ENCODE results near the gene COL9A1. TPM values are rescaled to one million over a fixed set of nuclear protein-coding genes. Genes with fewer than 3 reads are reported as not detected.
"Not testable (repeated sequence)": the region's sequence is repeated elsewhere in the genome, so short reads cannot be mapped to it uniquely, and the experiment has no call there.

Gene COL9A1
- total RNA-seq, 1 donor from 2014 or later = not detected

DNA sequence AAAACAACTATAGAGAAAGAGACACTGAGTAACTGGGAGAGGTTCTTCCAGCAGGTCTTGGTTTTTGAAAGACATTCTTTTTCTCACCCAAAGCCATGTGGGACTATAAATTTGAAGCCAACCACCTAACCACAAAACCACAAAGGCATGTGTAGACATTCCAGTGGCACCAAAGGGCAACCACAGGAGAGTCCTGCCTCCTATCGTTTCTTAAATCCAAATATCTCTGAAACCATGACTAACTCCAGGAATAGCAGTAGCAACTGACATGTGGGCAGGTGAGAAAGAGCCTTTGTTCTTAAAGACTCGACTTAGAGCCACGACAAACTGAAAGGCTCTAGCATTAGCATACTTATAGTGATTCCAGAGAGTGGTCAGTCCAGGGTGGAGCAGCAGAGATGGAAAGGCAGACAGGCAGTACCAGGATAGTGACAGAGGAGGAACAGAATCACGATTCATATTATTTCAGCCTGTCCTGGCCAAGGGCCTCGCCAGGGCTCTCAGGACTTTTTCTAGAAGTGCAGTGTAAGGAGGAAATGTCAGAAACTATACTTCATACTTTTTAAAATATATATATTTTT lies 9.4 kb upstream of the COL9A1 start:
- intact Hi-C loops (cut with micrococcal nuclease) = loop anchor here (5.0 kb wide), 2 partner anchors 375 to 645 kb away; partner anchors contain the start of gene B3GAT2
- Mint-ChIP-seq H3K27ac (no peak overlapping the region), H3K36me3 (ENCODE audit: low read depth) (no peaks in the 10 kb centered on the region), H3K4me3 (no peak overlapping the region), H3K9me3 (no peaks in the 10 kb centered on the region), H3K27me3 (ENCODE audit: insufficient read depth) (peaks cover 4% of the 10 kb centered on the region), H3K4me1 (ENCODE audit: low read depth) (peaks cover 6% of the 10 kb centered on the region)
- no peak for DNase-seq (ENCODE audit: low spot score)

DNA sequence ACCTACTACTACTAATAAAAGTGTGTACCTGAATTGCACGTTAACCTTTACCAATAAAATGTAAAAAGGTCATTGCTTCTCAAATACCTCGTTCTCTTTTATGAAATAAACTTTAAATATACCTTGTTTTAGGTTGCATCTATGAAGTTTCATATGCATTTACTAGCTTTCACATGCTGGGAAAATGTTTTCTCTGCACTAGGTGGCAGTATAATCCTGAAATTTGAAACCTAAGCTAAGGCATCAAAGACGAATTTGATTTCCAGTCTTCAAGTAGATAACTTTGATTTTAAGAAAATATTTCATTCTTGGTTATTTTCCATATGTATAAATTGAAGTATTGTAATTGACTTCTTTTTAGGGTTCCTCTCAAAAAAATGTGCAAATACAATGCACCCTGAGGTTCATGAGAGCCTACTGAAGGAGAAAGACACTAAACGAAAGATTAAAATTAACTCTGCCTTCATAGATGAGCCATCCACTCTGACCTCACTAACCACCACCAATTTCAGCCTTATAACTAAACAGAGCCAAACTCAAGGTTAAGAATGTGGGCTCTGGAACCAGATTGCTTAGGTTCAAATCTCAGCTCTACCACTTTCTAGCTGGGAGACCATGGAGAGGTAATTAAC lies 7.3 kb upstream of the COL9A1 start:
- Mint-ChIP-seq H3K36me3 (ENCODE audit: low read depth) (no peaks in the 10 kb centered on the region), H3K27ac (no peak overlapping the region), H3K4me1 (ENCODE audit: low read depth) (peaks cover 6% of the 10 kb centered on the region), H3K27me3 (ENCODE audit: insufficient read depth) (peaks cover 4% of the 10 kb centered on the region), H3K4me3 (no peak overlapping the region), H3K9me3 (no peaks in the 10 kb centered on the region)
- DNase-seq (ENCODE audit: low spot score) = no peak
- intact Hi-C loops (cut with micrococcal nuclease) = loop anchor here (1.0 to 5.0 kb wide), 5 partner anchors 59 to 703 kb away; partner anchors contain the start of gene B3GAT2

- Mint-ChIP-seq H3K36me3 (ENCODE audit: low read depth) (no peaks in the 10 kb centered on the region), H3K4me1 (ENCODE audit: low read depth) (peaks cover 6% of the 10 kb centered on the region), H3K27me3 (ENCODE audit: insufficient read depth) (peaks cover 4% of the 10 kb centered on the region), H3K4me3 (no peak overlapping the region), H3K9me3 (no peaks in the 10 kb centered on the region), H3K27ac (no peak overlapping the region)
- no peak for DNase-seq (ENCODE audit: low spot score)
- intact Hi-C loops (cut with micrococcal nuclease) = no loop called here
These were observed 6.4 kb upstream of the COL9A1 start for GRCh38 chr6:70309243-70309642.

- H3K27me3 Mint-ChIP-seq (ENCODE audit: insufficient read depth); H3K36me3 Mint-ChIP-seq (ENCODE audit: low read depth); intact Hi-C loops (cut with micrococcal nuclease); H3K9me3 Mint-ChIP-seq; H3K4me3 Mint-ChIP-seq; H3K4me1 Mint-ChIP-seq (ENCODE audit: low read depth); DNase-seq (ENCODE audit: low spot score); H3K27ac Mint-ChIP-seq: not testable (repeated sequence)
These were observed 5.3 kb upstream of the COL9A1 start for GRCh38 chr6:70308142-70308541.

GRCh38 chr6:70307008-70307407 lies 4.1 kb upstream of the COL9A1 start:
- H3K36me3 Mint-ChIP-seq (ENCODE audit: low read depth) = no peaks in the 10 kb centered on the region
- H3K27me3 Mint-ChIP-seq (ENCODE audit: insufficient read depth) = peaks cover 6% of the 10 kb centered on the region
- H3K9me3 Mint-ChIP-seq = no peaks in the 10 kb centered on the region
- no peak overlapping the region for H3K4me3 Mint-ChIP-seq
- no peak overlapping the region for H3K27ac Mint-ChIP-seq
- intact Hi-C loops (cut with micrococcal nuclease) = no loop called here
- H3K4me1 Mint-ChIP-seq (ENCODE audit: low read depth) = peaks cover 1% of the 10 kb centered on the region
- no peak for DNase-seq (ENCODE audit: low spot score)

DNA sequence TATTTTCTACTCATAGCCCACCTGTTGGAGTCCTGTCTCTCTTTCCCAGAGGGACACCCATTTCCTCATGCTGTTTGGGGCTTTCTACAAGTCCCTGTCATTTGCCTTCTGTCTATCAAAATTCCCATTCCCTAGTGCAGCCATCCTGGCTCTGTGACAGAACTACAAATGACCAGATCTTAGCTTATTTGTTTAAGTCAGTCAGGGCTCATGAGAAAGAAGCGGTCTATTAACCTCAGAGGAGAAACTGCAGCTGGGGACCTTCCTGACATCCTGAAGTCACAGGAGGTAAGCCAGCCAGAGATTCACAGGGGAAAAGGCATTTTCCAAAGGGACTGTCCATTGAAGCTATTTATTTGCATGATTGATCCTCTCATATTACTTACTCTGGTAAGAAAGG lies 1.7 kb upstream of the COL9A1 start:
- no peak overlapping the region for H3K4me3 Mint-ChIP-seq
- DNase-seq (ENCODE audit: low spot score) = no peak
- intact Hi-C loops (cut with micrococcal nuclease) = no loop called here
- H3K36me3 Mint-ChIP-seq (ENCODE audit: low read depth) = no peaks in the 10 kb centered on the region
- no peaks in the 10 kb centered on the region for H3K9me3 Mint-ChIP-seq
- no peaks in the 10 kb centered on the region for H3K4me1 Mint-ChIP-seq (ENCODE audit: low read depth)
- H3K27ac Mint-ChIP-seq = no peak overlapping the region
- H3K27me3 Mint-ChIP-seq (ENCODE audit: insufficient read depth) = peaks cover 4% of the 10 kb centered on the region

DNA sequence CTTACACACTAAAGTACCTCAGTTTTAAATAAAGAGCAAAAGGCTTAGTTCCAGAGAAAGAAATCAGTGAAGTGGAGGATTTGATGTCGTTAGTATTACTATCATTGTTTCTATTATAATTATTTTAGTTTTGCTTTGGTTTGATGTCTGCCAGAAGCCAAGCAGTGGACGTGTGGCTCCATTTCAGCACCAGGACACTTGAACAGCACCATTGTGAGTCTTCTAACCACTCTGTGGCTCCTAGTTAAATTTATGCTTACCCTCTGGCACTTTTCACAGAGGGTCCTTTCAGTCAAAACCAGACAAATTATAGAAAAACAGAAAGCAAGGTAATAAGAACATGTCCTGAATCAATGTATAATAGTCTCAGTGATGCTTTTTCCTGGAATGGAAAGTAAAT lies 3.4 kb downstream of the COL9A1 start:
- no peak for DNase-seq (ENCODE audit: low spot score)
- Mint-ChIP-seq H3K9me3 (no peaks in the 10 kb centered on the region), H3K4me3 (no peak overlapping the region), H3K27me3 (ENCODE audit: insufficient read depth) (peaks cover 2% of the 10 kb centered on the region), H3K27ac (no peak overlapping the region), H3K36me3 (ENCODE audit: low read depth) (no peaks in the 10 kb centered on the region), H3K4me1 (ENCODE audit: low read depth) (no peaks in the 10 kb centered on the region)
- intact Hi-C loops (cut with micrococcal nuclease) = no loop called here

GRCh38 chr6:70298068-70298467 lies 4.8 kb downstream of the COL9A1 start:
- Mint-ChIP-seq H3K36me3 (ENCODE audit: low read depth) (no peaks in the 10 kb centered on the region), H3K27me3 (ENCODE audit: insufficient read depth) (peaks cover 2% of the 10 kb centered on the region), H3K4me3 (no peak overlapping the region), H3K27ac (no peak overlapping the region), H3K9me3 (no peaks in the 10 kb centered on the region), H3K4me1 (ENCODE audit: low read depth) (no peaks in the 10 kb centered on the region)
- intact Hi-C loops (cut with micrococcal nuclease) = no loop called here
- DNase-seq (ENCODE audit: low spot score) = no peak

GRCh38 chr6:70292193-70292592 lies 10.7 kb downstream of the COL9A1 start:
- H3K4me3 Mint-ChIP-seq = no peak overlapping the region
- DNase-seq (ENCODE audit: low spot score) = no peak
- no peaks in the 10 kb centered on the region for H3K36me3 Mint-ChIP-seq (ENCODE audit: low read depth)
- intact Hi-C loops (cut with micrococcal nuclease) = no loop called here
- H3K27ac Mint-ChIP-seq = no peak overlapping the region
- no peaks in the 10 kb centered on the region for H3K9me3 Mint-ChIP-seq
- no peaks in the 10 kb centered on the region for H3K4me1 Mint-ChIP-seq (ENCODE audit: low read depth)
- H3K27me3 Mint-ChIP-seq (ENCODE audit: insufficient read depth) = peaks cover 4% of the 10 kb centered on the region

DNA sequence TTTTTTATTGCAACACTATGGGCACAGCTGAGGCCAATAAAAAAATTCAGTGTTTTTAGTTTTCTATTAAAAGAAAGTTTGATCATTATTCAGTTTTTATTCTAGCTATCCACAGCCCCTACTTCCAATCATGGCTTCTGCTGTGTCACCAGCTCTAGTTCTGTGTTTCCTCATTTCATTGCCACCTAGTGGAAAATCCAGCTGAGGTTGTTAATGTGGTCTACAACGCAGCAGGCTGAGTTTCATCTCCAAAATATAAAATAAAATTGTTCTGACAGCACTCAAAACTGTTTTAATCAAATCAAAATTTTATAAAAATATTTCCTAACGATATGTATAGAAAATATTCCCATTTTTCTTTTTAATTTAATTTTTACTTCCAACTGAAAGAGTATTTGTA lies 13.6 kb downstream of the COL9A1 start:
- intact Hi-C loops (cut with micrococcal nuclease) = no loop called here
- H3K4me3 Mint-ChIP-seq = no peak overlapping the region

DNA sequence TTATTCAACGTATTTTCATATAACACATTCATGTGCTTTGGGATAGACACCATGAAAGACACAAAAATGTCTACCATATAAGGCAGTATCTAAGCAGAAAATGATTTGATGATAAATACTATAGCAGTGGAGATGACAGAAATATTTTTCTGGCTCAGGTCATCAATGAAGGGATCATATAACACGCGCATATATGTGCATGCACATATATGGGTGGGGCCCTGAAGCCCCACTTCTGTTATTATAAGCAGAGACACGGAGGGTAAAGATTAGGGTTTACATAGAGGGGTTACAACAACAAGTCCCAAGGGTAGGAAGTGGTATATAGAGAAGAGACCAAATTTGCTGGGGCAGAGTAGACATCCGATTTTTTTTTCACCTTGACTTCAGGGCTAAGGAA lies 16.0 kb downstream of the COL9A1 start:
- Mint-ChIP-seq H3K4me1 (ENCODE audit: low read depth) (no peaks in the 10 kb centered on the region), H3K9me3 (no peaks in the 10 kb centered on the region), H3K27me3 (ENCODE audit: insufficient read depth) (peaks cover 12% of the 10 kb centered on the region), H3K27ac (no peak overlapping the region), H3K4me3 (no peak overlapping the region), H3K36me3 (ENCODE audit: low read depth) (no peaks in the 10 kb centered on the region)
- no peak for DNase-seq (ENCODE audit: low spot score)
- intact Hi-C loops (cut with micrococcal nuclease) = no loop called here

More for the DNA sequence above, 13.6 kb downstream of the COL9A1 start:
- no peak overlapping the region for H3K27ac Mint-ChIP-seq
- peaks cover 7% of the 10 kb centered on the region for H3K27me3 Mint-ChIP-seq (ENCODE audit: insufficient read depth)
- H3K4me1 Mint-ChIP-seq (ENCODE audit: low read depth) = no peaks in the 10 kb centered on the region
- no peaks in the 10 kb centered on the region for H3K36me3 Mint-ChIP-seq (ENCODE audit: low read depth)
- H3K9me3 Mint-ChIP-seq = no peaks in the 10 kb centered on the region
- DNase-seq (ENCODE audit: low spot score) = no peak

- Mint-ChIP-seq H3K9me3 (no peaks in the 10 kb centered on the region), H3K4me3 (no peak overlapping the region), H3K4me1 (ENCODE audit: low read depth) (no peaks in the 10 kb centered on the region), H3K27ac (no peak overlapping the region), H3K27me3 (ENCODE audit: insufficient read depth) (peaks cover 17% of the 10 kb centered on the region), H3K36me3 (ENCODE audit: low read depth) (no peaks in the 10 kb centered on the region)
- no peak for DNase-seq (ENCODE audit: low spot score)
- intact Hi-C loops (cut with micrococcal nuclease) = no loop called here
These were observed 17.7 kb downstream of the COL9A1 start for GRCh38 chr6:70285201-70285600.

- no peak for DNase-seq (ENCODE audit: low spot score)
- H3K9me3 Mint-ChIP-seq = no peaks in the 10 kb centered on the region
- H3K27ac Mint-ChIP-seq = no peak overlapping the region
- intact Hi-C loops (cut with micrococcal nuclease) = no loop called here
- H3K4me1 Mint-ChIP-seq (ENCODE audit: low read depth) = no peaks in the 10 kb centered on the region
- H3K36me3 Mint-ChIP-seq (ENCODE audit: low read depth) = no peaks in the 10 kb centered on the region
- peaks cover 27% of the 10 kb centered on the region for H3K27me3 Mint-ChIP-seq (ENCODE audit: insufficient read depth)
- H3K4me3 Mint-ChIP-seq = no peak overlapping the region
These were observed 19.9 kb downstream of the COL9A1 start for GRCh38 chr6:70282919-70283461.
